GM21390 (cell line): ENCODE results near the gene SUSD4.

Source experiments
- ATAC-seq: cut with Tn5 transposase; IDR thresholded peaks from one replicate; pipeline ENCODE4 v1.9.1; 2021; ENCODE audit not compliant: unreplicated experiment

The SUSD4 gene

GRCh38 chr1:223216531-223217205 lies 147.3 kb downstream of the SUSD4 start:
- no peak for ATAC-seq

GRCh38 chr1:223216074-223216473 lies 147.9 kb downstream of the SUSD4 start:
- ATAC-seq, result no peak

- no peak for ATAC-seq
Observed at GRCh38 chr1:223215026-223215425, 148.9 kb downstream of the SUSD4 start.

GRCh38 chr1:223214261-223214807 lies 149.6 kb downstream of the SUSD4 start:
- ATAC-seq, result no peak

- no peak for ATAC-seq
Observed at GRCh38 chr1:223212441-223212840, 151.5 kb downstream of the SUSD4 start.

DNA sequence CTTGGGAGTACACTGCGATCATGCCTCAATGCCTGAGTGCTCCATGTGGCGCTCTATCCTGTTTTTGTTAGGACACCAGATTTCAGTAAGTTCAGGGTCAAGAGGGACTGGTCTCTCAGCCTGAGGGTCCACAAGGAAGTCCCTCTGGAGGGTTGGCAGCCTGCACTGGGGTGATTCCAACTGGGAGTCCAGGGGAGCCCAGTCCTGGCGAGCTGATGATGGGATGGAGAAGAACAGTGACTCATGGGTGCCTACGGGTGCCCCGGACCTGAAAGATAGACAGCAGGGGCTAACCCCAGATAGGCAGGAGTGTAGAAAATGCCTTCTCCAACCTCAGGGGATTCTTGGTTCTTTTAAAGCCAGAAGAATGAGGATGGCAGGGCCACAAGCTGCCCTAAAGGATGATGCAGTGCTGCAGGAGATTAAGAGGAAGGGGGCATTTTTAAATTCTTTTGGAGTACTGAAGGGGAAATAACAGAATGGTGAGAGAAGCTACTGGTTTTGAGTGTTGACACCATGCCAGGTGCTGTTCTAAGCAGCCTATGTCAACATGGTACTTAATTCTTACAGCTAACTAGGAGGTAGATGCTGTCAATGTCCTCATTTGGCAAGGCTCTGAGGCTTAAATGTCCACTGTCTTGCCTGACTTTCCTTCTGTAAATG lies 152.5 kb downstream of the SUSD4 start:
- ATAC-seq, result no peak

GRCh38 chr1:223210788-223211120 lies 153.2 kb downstream of the SUSD4 start:
- no peak for ATAC-seq

- no peak for ATAC-seq
Observed at GRCh38 chr1:223209992-223210787, 153.8 kb downstream of the SUSD4 start.

DNA sequence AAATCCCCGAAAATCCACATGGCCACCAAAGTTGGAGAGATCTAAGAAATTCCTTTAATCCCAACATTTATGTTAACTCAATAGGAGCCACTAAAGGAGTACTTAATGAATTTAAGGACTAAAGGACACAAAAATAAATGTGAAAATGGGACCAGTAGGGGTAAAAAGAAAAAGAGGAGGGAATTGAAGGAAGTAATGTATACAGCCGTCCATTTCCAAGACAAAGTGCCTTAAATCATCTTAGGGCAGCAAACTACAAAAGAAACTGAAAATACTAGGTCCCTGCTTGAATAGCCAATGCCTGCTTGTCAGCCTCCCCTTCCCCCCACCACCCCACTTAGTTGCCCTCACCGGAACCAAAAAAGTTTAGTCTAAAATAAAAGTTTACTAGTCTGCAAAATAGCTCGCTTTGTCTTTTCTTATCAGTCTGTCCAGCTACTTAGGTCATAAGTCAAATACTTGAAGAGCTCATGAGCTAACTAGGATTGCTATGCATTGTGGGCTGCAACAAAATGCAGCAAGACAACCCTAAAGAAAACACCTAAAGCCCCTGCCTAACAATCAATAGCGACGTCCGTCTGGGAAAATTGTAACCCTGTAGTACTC lies 154.6 kb downstream of the SUSD4 start:
- ATAC-seq, result no peak

GRCh38 chr1:223208164-223209076 lies 155.6 kb downstream of the SUSD4 start:
- ATAC-seq, result no peak

- ATAC-seq, result no peak
Observed at GRCh38 chr1:223207293-223208066, 156.5 kb downstream of the SUSD4 start.

DNA sequence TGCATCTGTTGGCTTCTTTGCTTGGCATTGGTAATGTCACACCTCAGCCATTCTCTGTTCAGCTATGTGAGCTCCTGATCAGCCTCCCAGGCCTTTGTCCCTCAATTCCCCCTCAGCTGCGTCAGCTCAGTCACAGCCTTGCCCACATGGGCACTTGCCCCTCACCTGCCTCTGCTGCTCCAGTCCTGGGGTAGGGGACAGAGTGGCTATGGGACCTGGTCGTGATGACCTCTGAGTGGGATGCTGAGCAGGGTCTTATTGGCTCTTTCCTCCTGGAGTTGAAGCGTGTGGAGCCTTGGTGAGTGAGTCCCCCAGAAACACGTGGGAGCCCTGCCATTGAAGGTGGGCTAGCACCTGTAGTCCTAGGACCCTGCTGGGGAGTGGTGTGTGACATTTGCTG lies 159.6 kb downstream of the SUSD4 start:
- no peak for ATAC-seq

DNA sequence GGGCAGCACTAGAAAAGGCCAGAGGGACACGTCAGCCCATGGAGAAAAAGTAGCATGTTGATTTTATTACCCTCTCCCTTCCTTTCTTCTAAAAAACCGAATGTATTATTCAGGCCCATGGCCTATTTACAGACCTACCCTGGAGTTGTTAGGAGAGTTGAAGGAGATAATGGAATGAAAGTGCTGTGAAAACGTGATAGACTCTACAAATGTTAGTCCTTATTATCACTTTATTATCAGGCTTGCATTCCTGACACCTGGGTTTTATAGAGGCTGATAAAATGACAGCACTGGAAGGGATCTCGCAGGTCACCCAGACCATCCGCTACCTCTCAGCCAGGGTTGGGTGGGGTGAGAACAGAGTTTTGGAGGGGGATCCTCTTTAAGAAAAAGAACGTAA lies 160.3 kb downstream of the SUSD4 start:
- no peak for ATAC-seq

DNA sequence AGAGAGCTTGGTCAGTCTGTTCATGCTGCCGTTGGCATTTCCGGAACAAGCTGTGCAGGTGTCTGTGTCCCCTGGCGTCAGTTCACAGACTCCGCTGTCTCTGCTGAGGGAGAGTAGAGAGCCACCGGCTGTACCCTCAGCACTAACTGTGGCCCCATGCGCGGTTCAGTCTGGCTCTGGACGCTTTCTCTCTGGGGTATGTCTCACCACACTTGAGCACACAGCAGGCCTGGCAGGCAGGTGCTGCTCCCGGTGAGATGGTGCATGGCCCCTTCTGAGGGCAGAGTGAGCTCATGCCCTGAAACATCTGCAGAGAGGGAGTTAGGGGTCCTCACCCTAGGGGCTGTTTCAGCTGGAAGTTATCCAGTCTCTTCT lies 161.0 kb downstream of the SUSD4 start:
- ATAC-seq, result no peak

DNA sequence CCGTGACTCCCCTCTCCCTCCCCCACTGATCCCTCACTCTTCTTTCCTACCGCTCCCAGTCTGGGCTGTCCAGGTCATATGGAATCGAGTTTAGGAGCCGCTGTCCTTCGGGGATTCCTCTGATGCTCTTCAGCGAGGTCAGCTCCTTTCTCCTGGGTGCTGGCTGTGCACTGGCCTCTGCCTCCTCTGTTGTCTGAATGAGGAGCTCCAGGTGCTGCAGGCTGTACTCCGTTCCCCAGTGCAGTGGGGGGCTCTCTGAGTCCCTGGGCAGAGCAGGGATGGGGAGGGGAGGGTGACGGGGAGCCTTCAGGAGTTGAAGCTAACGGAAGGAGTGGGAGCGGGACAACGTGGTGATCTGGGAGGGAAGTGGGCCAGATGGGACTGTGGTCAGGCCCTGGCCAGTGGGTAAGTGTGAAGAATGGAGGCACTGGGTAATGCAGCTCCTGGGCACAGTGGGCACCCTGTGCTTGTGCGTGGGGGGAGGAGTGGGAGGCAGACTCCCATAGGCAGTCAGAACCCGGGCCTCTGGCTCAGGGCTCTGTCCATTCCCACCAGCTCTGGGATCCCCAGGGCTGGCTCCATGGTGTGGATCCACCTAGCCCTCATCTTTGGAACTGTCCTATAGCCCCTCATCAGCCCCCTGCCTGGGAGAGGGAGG lies 161.5 kb downstream of the SUSD4 start:
- no peak for ATAC-seq

DNA sequence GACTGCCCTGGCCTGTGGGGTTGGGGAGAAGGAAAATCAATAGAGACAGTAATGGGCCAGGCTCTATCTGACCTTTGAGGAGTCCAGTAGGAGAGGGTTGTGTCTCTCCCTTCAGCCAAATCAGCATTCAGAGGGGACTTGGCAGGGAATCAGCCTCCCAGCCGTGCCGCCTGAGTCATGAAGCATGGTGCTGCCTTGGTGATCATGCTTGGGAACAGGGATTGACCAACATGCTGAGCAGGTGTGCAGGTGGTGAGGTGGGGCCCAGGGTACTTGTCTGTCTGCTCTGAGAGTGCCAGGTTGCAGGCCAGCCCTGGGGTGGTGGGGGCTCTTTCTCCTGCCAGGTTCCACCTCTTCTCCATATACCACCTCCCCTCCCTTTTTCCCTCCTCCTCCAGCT lies 162.0 kb downstream of the SUSD4 start:
- ATAC-seq, result no peak

GRCh38 chr1:223200903-223201302 lies 163.1 kb downstream of the SUSD4 start:
- no peak for ATAC-seq

- ATAC-seq, result no peak
Observed at GRCh38 chr1:223199094-223199647, 164.8 kb downstream of the SUSD4 start.

DNA sequence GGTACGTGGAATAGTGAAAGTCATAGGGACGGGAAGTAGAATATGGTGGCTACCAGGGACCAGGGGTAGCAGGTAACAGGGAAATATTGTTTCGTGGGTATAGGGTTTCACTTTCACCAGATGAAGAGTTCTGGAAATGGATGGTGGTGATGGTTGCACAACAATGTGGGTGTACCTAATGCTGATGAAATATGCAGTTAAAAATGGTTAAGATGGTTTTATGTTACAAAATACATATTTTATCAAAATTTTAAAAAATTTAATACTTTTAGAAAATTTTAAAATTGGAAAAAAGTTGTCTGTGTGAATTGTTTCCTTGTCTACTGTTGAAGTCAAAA lies 165.4 kb downstream of the SUSD4 start:
- no peak for ATAC-seq
